SK-N-SH (cell line): ENCODE measurements around the gene IKBKE. TPM values are rescaled to one million over a fixed set of nuclear protein-coding genes. Genes with fewer than 3 reads are reported as not detected.

Source experiments
- CTCF ChIA-PET: fragments of 300-600, 350-600 bp; formaldehyde crosslinking; extraction: SDS; loops from one replicate; lab custom pipeline; 2021; lab: Yijun Ruan, JAX
- POLR2A ChIA-PET: fragments of 350-600 bp; sonication (Branson Sonifier 250); formaldehyde crosslinking; extraction: SDS; loops from one replicate; lab custom pipeline; 2020; ENCODE audit warnings: antibody characterized with exemption, inconsistent platforms; lab: Yijun Ruan, JAX
- DNase-seq: peaks from one replicate; pipeline ENCODE4 v3.0.0; 2012
- H2AFZ ChIP-seq: fragments of 200-600 bp; sonication (generic); 2 replicates; pipeline ENCODE4 v1.8.1; 2016; ENCODE audit warnings: antibody characterized with exemption, mild to moderate bottlenecking, low read depth
- H3F3A ChIP-seq: fragments of 200-600 bp; sonication (generic); replicated peaks from 2 replicates; pipeline ENCODE3; 2016; ENCODE audit warnings: antibody characterized with exemption, mild to moderate bottlenecking; ENCODE audit not compliant: insufficient read depth
- H3K27ac ChIP-seq, 2 experiments: fragments of 200-500 bp in 1 of 2; fragments of 200-600 bp in 1 of 2; sonication (Bioruptor generic) in 1 of 2; sonication (generic), shearing (Covaris generic) in 1 of 2; 2 replicates each; pipeline versions ENCODE4 v1.5.1 to v1.6.1; 2014 to 2016; ENCODE audit warnings: low read depth in 2 of 2, inconsistent platforms in 1 of 2, low read length in 1 of 2, mild to moderate bottlenecking in 1 of 2, mixed read lengths in 1 of 2
- H3K27me3 ChIP-seq: fragments of 200-600 bp; sonication (generic), shearing (Covaris generic); 2 replicates; pipeline ENCODE4 v1.6.1; 2016; ENCODE audit warnings: mixed run types; ENCODE audit not compliant: insufficient read depth
- H3K36me3 ChIP-seq, 2 experiments: fragments of 200-500 bp in 1 of 2; fragments of 200-600 bp in 1 of 2; sonication (Bioruptor generic) in 1 of 2; sonication (generic) in 1 of 2; replicated peaks in 1 of 2; 2 replicates each; pipeline versions ENCODE3 to v1.5.1; 2014 to 2016; ENCODE audit warnings: low read length in 1 of 2, mild to moderate bottlenecking in 1 of 2; ENCODE audit not compliant: insufficient read depth in 2 of 2, control insufficient read depth in 1 of 2
- H3K4me1 ChIP-seq, 2 experiments: fragments of 200-500 bp in 1 of 2; fragments of 200-600 bp in 1 of 2; sonication (Bioruptor generic) in 1 of 2; sonication (generic), shearing (Covaris generic) in 1 of 2; 2 replicates each; pipeline versions ENCODE4 v1.5.1 to v1.6.1; 2014 to 2016; ENCODE audit warnings: low read depth in 1 of 2, low read length in 1 of 2, mixed run types in 1 of 2; ENCODE audit not compliant: insufficient read depth in 2 of 2, control insufficient read depth in 1 of 2
- H3K4me2 ChIP-seq: fragments of 200-600 bp; sonication (generic), shearing (Covaris generic); 2 replicates; pipeline ENCODE4 v1.6.1; 2017; ENCODE audit warnings: mixed run types
- H3K4me3 ChIP-seq, 2 experiments: fragments of 200-500 bp in 1 of 2; fragments of 200-600 bp in 1 of 2; sonication (Bioruptor generic) in 1 of 2; sonication (generic), shearing (Covaris generic) in 1 of 2; 2 replicates each; pipeline versions ENCODE4 v1.5.1 to v1.8.1; 2014 to 2016; ENCODE audit warnings: low read depth in 2 of 2, inconsistent platforms in 1 of 2, low read length in 1 of 2, mild to moderate bottlenecking in 1 of 2, mixed read lengths in 1 of 2, moderate library complexity in 1 of 2
- H3K79me2 ChIP-seq: fragments of 200-600 bp; sonication (generic); 2 replicates; pipeline ENCODE4 v1.8.1; 2017; ENCODE audit warnings: mild to moderate bottlenecking; ENCODE audit not compliant: insufficient read depth
- H3K9ac ChIP-seq: fragments of 200-600 bp; sonication (generic); 2 replicates; pipeline ENCODE4 v1.6.1; 2017; ENCODE audit warnings: mixed run types
- H3K9me2 ChIP-seq: fragments of 200-600 bp; sonication (generic); 2 replicates; pipeline ENCODE4 v1.6.1; 2017; ENCODE audit warnings: mixed run types
- H3K9me3 ChIP-seq: fragments of 200-600 bp; sonication (generic); 2 replicates; pipeline ENCODE4 v1.6.1; 2017; ENCODE audit warnings: mixed run types, mild to moderate bottlenecking, moderate library complexity
- H4K20me1 ChIP-seq: fragments of 200-600 bp; sonication (generic); 2 replicates; pipeline ENCODE4 v1.6.1; 2017; ENCODE audit warnings: mild to moderate bottlenecking, mixed run types; ENCODE audit not compliant: insufficient read depth
- ELF1 ChIP-seq: IDR thresholded peaks from 2 replicates; pipeline ENCODE4 v1.4.0; 2012
- EP300 ChIP-seq, 2 experiments: IDR thresholded peaks; 2 replicates each; pipeline versions ENCODE4 v1.4.0 to v1.6.1; 2012; ENCODE audit warnings: borderline replicate concordance in 1 of 2, low read depth in 1 of 2, low read length in 1 of 2
- FOXJ3 ChIP-seq: sonication (generic); formaldehyde crosslinking; IDR thresholded peaks from 2 replicates; pipeline ENCODE4 v1.5.1; 2020; ENCODE audit warnings: mild to moderate bottlenecking, missing genetic modification reagents
- GABPA ChIP-seq: IDR thresholded peaks from 2 replicates; pipeline ENCODE4 v1.4.0; 2012; ENCODE audit warnings: low read depth, mild to moderate bottlenecking
- MXI1 ChIP-seq: IDR thresholded peaks from 2 replicates; pipeline ENCODE4 v1.6.1; 2012; ENCODE audit warnings: mild to moderate bottlenecking, low read depth, low read length, improper control_type of control experiment
- NFIC ChIP-seq: IDR thresholded peaks from 2 replicates; pipeline ENCODE4 v1.4.0; 2012; ENCODE audit warnings: borderline replicate concordance
- NRF1 ChIP-seq: IDR thresholded peaks from 2 replicates; pipeline ENCODE4 v1.6.1; 2012; ENCODE audit warnings: low read depth, mild to moderate bottlenecking, low read length
- RAD21 ChIP-seq: IDR thresholded peaks from 2 replicates; pipeline ENCODE4 v1.6.1; 2012; ENCODE audit warnings: mild to moderate bottlenecking, low read length
- RCOR1 ChIP-seq: fragments of 150-350 bp; IDR thresholded peaks from 2 replicates; pipeline ENCODE4 v1.6.1; 2017; ENCODE audit warnings: antibody characterized with exemption, low read length
- RXRA ChIP-seq: IDR thresholded peaks from 2 replicates; pipeline ENCODE4 v1.4.0; 2012; ENCODE audit warnings: low read depth, mild to moderate bottlenecking, borderline replicate concordance
- TEAD4 ChIP-seq: IDR thresholded peaks from 2 replicates; pipeline ENCODE4 v1.4.0; 2012; ENCODE audit warnings: mild to moderate bottlenecking, borderline replicate concordance; ENCODE audit not compliant: insufficient read depth
- WGBS: methylation state at CpG from one replicate; pipeline ENCODE4 v1.1.6; 2017; ENCODE audit warnings: low lambda C conversion rate; 5-methylcytosine and 5-hydroxymethylcytosine counted together
- polyA plus RNA-seq, 3 experiments: library from polyadenylated mRNA; depleted of rRNA; stranded (reverse); fragments of >200 nt; gene quantifications; 2 replicates each; pipeline ENCODE4 v1.2.3, GENCODE V29; 2012
- TF ChIP-seq, protein P1 (sequence below): fragments of 150-350 bp; IDR thresholded peaks from 2 replicates; pipeline ENCODE4 v1.6.1; 2016; ENCODE audit warnings: mild to moderate bottlenecking, low read depth, low read length
- TF ChIP-seq, protein P2 (sequence below): IDR thresholded peaks from 2 replicates; pipeline ENCODE4 v1.4.0; 2012; ENCODE audit warnings: low read depth, borderline replicate concordance
- TF ChIP-seq, protein P3 (sequence below): IDR thresholded peaks from 2 replicates; pipeline ENCODE4 v1.4.0; 2012; ENCODE audit warnings: low read depth, borderline replicate concordance
- TF ChIP-seq, protein P4 (sequence below): fragments of 200-600 bp; sonication (generic); IDR thresholded peaks from 2 replicates; pipeline ENCODE4 v1.6.1; 2017; ENCODE audit warnings: antibody characterized with exemption, mild to moderate bottlenecking, moderate library complexity
- TF ChIP-seq, protein P5 (sequence below): IDR thresholded peaks from 2 replicates; pipeline ENCODE4 v1.4.0; 2012; ENCODE audit warnings: low read depth
- TF ChIP-seq, protein P6 (sequence below): IDR thresholded peaks from 2 replicates; pipeline ENCODE4; 2012

IKBKE gene
- polyA plus RNA-seq, 1 of the 3 experiments (the other 2 are of a cell fraction), result 14.5 TPM

DNA sequence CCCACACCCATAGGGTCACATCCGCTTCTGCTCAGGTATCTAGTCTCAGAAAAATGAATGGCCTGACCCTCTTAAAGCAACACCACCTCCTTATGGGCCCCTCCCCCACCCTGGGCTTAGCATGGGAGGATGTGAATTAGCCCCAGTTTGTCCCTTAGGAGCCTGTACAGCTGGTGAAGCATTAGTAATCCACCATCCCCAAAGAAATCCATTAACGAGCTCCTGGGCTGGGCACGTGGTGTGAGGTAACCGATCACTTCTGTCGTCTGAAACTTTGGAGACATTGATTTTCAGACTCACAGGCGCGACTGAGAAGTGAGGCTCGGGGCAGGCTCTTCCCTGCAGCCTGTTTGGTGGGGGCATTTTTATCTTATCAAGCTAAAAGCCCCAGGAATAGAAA is 47.5 kb downstream of the IKBKE start:
- no peaks in the 10 kb centered on the region for H3K36me3 ChIP-seq
- no peaks in the 10 kb centered on the region for H3K79me2 ChIP-seq
- no peak overlapping the region for H3K4me3 ChIP-seq
- no peak overlapping the region for H2AFZ ChIP-seq
- H3K4me2 ChIP-seq, result no peak overlapping the region
- TF ChIP-seq RXRA (no peak), ELF1 (no peak), MXI1 (no peak), TEAD4 (no peak), GABPA (no peak), EP300 (IDR thresholded peaks at IDR 0.05; ENCODE audit: borderline replicate concordance in 1 of 2, low read depth in 1 of 2, low read length in 1 of 2) (no peak), NFIC (no peak), RCOR1 (no peak), RAD21 (no peak), NRF1 (no peak), FOXJ3 (CRISPR knock-in tag) (no peak)
- TF ChIP-seq, protein P1, sequence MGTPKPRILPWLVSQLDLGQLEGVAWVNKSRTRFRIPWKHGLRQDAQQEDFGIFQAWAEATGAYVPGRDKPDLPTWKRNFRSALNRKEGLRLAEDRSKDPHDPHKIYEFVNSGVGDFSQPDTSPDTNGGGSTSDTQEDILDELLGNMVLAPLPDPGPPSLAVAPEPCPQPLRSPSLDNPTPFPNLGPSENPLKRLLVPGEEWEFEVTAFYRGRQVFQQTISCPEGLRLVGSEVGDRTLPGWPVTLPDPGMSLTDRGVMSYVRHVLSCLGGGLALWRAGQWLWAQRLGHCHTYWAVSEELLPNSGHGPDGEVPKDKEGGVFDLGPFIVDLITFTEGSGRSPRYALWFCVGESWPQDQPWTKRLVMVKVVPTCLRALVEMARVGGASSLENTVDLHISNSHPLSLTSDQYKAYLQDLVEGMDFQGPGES, result no peak
- TF ChIP-seq, protein P2, sequence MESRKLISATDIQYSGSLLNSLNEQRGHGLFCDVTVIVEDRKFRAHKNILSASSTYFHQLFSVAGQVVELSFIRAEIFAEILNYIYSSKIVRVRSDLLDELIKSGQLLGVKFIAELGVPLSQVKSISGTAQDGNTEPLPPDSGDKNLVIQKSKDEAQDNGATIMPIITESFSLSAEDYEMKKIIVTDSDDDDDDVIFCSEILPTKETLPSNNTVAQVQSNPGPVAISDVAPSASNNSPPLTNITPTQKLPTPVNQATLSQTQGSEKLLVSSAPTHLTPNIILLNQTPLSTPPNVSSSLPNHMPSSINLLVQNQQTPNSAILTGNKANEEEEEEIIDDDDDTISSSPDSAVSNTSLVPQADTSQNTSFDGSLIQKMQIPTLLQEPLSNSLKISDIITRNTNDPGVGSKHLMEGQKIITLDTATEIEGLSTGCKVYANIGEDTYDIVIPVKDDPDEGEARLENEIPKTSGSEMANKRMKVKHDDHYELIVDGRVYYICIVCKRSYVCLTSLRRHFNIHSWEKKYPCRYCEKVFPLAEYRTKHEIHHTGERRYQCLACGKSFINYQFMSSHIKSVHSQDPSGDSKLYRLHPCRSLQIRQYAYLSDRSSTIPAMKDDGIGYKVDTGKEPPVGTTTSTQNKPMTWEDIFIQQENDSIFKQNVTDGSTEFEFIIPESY, result no peak
- TF ChIP-seq, protein P3, sequence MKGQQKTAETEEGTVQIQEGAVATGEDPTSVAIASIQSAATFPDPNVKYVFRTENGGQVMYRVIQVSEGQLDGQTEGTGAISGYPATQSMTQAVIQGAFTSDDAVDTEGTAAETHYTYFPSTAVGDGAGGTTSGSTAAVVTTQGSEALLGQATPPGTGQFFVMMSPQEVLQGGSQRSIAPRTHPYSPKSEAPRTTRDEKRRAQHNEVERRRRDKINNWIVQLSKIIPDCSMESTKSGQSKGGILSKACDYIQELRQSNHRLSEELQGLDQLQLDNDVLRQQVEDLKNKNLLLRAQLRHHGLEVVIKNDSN, result no peak
- TF ChIP-seq, protein P4, sequence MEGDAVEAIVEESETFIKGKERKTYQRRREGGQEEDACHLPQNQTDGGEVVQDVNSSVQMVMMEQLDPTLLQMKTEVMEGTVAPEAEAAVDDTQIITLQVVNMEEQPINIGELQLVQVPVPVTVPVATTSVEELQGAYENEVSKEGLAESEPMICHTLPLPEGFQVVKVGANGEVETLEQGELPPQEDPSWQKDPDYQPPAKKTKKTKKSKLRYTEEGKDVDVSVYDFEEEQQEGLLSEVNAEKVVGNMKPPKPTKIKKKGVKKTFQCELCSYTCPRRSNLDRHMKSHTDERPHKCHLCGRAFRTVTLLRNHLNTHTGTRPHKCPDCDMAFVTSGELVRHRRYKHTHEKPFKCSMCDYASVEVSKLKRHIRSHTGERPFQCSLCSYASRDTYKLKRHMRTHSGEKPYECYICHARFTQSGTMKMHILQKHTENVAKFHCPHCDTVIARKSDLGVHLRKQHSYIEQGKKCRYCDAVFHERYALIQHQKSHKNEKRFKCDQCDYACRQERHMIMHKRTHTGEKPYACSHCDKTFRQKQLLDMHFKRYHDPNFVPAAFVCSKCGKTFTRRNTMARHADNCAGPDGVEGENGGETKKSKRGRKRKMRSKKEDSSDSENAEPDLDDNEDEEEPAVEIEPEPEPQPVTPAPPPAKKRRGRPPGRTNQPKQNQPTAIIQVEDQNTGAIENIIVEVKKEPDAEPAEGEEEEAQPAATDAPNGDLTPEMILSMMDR, result no peak
- TF ChIP-seq, protein P5, sequence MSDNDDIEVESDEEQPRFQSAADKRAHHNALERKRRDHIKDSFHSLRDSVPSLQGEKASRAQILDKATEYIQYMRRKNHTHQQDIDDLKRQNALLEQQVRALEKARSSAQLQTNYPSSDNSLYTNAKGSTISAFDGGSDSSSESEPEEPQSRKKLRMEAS, result no peak
- TF ChIP-seq, protein P6, sequence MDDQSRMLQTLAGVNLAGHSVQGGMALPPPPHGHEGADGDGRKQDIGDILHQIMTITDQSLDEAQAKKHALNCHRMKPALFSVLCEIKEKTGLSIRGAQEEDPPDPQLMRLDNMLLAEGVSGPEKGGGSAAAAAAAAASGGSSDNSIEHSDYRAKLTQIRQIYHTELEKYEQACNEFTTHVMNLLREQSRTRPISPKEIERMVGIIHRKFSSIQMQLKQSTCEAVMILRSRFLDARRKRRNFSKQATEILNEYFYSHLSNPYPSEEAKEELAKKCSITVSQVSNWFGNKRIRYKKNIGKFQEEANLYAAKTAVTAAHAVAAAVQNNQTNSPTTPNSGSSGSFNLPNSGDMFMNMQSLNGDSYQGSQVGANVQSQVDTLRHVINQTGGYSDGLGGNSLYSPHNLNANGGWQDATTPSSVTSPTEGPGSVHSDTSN, result no peak
- peaks cover 9 to 14% of the 10 kb centered on the region in 2 experiments; a peak in 2 of 4 replicates for H3K4me1 ChIP-seq
- ChIA-PET CTCF (interaction anchor here (0.6 to 2.6 kb wide), 7 partner anchors 11 to 147 kb away, joined by 3 to 11 read pairs (median 4); partner anchors contain the start of gene RASSF5), POLR2A (no interaction called here)
- no peak for DNase-seq
- H3F3A ChIP-seq, result no peaks in the 10 kb centered on the region
- no peak overlapping the region for H3K27ac ChIP-seq
- H3K9me3 ChIP-seq, result no peaks in the 10 kb centered on the region
- H3K9me2 ChIP-seq, result no peaks in the 10 kb centered on the region
- H3K27me3 ChIP-seq, result no peaks in the 10 kb centered on the region
- no peak overlapping the region for H3K9ac ChIP-seq
- WGBS, result 88% methylated on average over 8 of the region's 8 CpGs
- H4K20me1 ChIP-seq, result no peaks in the 10 kb centered on the region
